NB4 (cell line): ENCODE measurements around the gene GGACT.
A peak's percentile ranks its signal among the peaks of the same experiment; 100 is the strongest.

Experiments used
- DNase-seq: peaks from one replicate; pipeline ENCODE4 v3.0.0; 2010; ENCODE audit warnings: low read depth
- H3K4me3 ChIP-seq: one replicate; pipeline ENCODE4 v1.5.1; 2011; ENCODE audit warnings: mild to moderate bottlenecking, low read depth, low read length, moderate library complexity
- MYC ChIP-seq: IDR thresholded peaks from 2 replicates; pipeline ENCODE4 v1.6.1; 2011; ENCODE audit warnings: low read depth, low read length
- POLR2A ChIP-seq: IDR thresholded peaks from 2 replicates; pipeline ENCODE4 v1.6.1; 2011; ENCODE audit warnings: mild to moderate bottlenecking; ENCODE audit not compliant: insufficient read length; ENCODE audit errors: extremely low read depth
- TF ChIP-seq, protein P1 (sequence below): IDR thresholded peaks from 2 replicates; pipeline ENCODE4 v1.6.1; 2011; ENCODE audit warnings: low read depth, low read length
- TF ChIP-seq, protein P2 (sequence below): IDR thresholded peaks from one replicate; pipeline ENCODE4 v1.5.1; 2012; ENCODE audit warnings: low read depth, low read length

GGACT gene

DNA sequence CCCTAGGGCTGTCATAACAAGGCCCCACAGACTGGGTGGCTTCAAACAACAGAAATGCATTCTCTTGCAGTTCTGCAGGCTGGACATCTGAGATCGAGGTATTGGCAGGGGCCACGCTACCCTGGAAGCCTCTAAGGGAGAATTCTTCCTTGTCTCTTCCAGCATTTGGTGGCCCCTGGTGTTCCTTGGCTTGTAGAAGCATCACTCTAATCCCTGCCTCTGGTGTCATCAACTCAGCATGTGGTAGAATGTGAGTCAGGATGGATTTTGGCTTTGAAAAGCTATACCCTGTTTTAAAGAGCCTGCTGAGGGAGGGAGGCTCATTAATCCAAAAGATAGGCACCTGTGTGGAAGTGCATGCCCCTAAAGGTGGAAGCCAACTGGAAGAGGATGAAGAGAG, 7.9 kb upstream of the GGACT start:
- DNase-seq: no peak
- H3K4me3 ChIP-seq: no peak overlapping the region
- no peak for TF ChIP-seq MYC
- TF ChIP-seq, protein P1, sequence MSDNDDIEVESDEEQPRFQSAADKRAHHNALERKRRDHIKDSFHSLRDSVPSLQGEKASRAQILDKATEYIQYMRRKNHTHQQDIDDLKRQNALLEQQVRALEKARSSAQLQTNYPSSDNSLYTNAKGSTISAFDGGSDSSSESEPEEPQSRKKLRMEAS: no peak

DNA sequence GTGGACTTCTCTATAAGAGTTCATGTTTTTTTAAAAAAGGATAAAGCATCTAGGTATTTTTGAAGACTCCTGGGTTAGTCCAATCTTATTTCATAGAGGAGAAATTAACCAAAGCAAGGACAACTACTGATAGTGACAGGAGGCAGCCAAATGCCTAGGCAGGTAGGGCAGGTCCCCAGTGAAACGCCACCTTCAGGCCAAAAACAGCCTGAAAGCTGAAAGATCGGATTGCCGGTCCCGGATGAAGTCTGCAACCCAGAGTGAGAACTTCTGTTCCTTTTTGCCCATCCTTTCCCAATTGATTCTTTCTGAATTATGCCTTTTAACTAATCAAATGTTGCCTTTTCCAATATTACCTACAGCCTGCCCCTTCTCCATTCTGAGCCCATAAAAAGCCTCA, 6.1 kb upstream of the GGACT start:
- no peak for DNase-seq
- no peak overlapping the region for H3K4me3 ChIP-seq
- TF ChIP-seq MYC: no peak
- TF ChIP-seq, protein P2, sequence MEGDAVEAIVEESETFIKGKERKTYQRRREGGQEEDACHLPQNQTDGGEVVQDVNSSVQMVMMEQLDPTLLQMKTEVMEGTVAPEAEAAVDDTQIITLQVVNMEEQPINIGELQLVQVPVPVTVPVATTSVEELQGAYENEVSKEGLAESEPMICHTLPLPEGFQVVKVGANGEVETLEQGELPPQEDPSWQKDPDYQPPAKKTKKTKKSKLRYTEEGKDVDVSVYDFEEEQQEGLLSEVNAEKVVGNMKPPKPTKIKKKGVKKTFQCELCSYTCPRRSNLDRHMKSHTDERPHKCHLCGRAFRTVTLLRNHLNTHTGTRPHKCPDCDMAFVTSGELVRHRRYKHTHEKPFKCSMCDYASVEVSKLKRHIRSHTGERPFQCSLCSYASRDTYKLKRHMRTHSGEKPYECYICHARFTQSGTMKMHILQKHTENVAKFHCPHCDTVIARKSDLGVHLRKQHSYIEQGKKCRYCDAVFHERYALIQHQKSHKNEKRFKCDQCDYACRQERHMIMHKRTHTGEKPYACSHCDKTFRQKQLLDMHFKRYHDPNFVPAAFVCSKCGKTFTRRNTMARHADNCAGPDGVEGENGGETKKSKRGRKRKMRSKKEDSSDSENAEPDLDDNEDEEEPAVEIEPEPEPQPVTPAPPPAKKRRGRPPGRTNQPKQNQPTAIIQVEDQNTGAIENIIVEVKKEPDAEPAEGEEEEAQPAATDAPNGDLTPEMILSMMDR: peak; percentile 19

DNA sequence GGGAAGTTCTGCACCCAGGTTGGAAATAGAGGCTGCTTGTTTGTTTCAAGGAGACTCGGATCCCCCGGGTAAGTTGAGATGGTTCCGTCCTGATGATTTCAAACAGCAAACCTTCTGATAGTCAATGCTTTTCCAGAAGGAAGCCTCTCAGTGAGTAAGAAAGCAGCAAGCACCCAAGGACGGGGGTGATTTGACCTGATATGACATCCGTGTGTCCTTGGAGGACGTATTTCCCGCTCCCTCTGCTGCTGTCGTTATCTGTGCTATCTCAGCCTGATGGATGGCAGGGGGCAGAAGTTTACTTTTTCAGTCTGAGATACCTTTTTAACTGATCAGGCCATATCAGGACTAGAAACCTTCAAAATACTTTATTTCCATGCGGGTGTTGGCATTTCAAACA, 5.7 kb upstream of the GGACT start:
- H3K4me3 ChIP-seq: no peak overlapping the region
- TF ChIP-seq MYC (no peak), POLR2A (no peak)
- TF ChIP-seq, protein P2: no peak
- TF ChIP-seq, protein P1: no peak
- no peak for DNase-seq

DNA sequence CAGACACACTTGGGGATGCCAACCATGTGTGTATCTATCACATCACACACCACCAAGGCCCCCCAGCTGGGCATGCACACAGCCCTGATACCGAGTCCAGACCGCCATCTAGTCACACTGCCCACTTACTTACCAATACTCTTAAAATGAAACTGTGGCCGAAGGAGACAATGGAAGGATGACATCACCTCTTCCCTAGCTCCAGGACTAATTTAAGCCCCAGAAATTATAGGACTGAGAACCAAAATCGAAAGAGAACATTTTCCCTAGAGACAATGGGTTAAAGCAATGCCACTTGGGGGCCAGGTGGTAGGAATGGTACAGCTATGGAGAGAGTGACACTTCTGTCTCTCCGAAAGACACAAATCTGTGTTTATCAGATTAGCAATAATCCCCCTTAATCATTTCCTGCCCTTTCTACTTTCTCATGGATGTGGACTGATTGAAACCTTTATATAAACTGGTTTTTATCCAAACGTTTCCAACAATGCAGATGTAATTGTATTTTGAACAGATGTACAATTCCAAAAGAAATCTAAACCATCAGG, 663 bp upstream of the GGACT start:
- peak; percentile 9 for DNase-seq
- TF ChIP-seq POLR2A: no peak
- no peak for TF ChIP-seq MYC
- TF ChIP-seq, protein P1: no peak
- TF ChIP-seq, protein P2: no peak
- no peak overlapping the region for H3K4me3 ChIP-seq

DNA sequence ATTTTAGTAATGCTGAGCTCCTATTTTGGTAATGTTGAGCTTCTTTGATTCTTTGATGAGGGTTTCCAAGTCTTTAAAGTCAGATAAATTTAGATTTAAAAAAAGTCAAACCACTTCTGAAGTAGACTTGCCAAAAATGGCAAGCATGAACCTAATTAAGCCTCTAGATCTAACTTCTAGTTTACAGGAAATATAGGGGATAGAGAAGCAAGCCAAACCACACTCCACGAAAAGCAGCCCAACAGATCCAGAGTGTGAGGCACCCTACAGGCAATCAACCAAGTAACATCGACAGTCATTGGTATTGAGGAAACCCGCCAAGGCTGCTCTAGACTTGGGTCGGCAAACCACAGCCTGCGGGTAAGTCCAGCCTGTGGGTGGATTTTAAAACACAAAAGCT, 3.7 kb downstream of the GGACT start:
- TF ChIP-seq, protein P2: no peak
- no peak for TF ChIP-seq POLR2A
- TF ChIP-seq MYC: no peak
- TF ChIP-seq, protein P1: no peak
- DNase-seq: no peak
- H3K4me3 ChIP-seq: no peak overlapping the region

DNA sequence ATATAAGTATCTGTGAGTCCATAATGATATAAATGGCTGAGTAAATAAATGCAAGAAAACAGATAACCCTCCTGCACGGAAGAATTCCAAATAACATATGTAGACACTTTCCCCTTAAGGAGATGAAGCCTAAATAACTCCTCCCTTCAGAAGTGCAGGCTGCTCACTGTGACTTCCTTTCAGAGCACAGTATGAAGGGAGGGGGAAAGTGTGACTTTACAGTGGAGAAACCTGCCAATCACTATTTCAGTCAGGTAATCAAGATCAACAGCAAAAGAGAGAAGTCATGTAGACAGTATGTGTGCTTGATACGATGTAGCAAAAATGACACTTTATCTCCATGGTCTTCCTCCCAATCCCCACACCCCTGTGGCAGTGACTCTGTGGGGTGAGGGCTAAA, 7.1 kb downstream of the GGACT start:
- DNase-seq: no peak
- TF ChIP-seq, protein P1: no peak
- TF ChIP-seq MYC: no peak
- TF ChIP-seq, protein P2: no peak
- TF ChIP-seq POLR2A: no peak
- no peak overlapping the region for H3K4me3 ChIP-seq
